ENCODE data around the gene DRC7.
"Not testable (repeated sequence)": the region's sequence is repeated elsewhere in the genome, so short reads cannot be mapped to it uniquely, and the experiment has no call there.

DRC7 gene

GRCh38 chr16:57728336-57729181 lies 34.0 kb downstream of the DRC7 start:
- FAIRE-seq (no peak), DNase-seq (ENCODE audit: extremely low spot score, insufficient read length, low read depth) (no peak)

- FAIRE-seq (no peak), DNase-seq (ENCODE audit: extremely low spot score, insufficient read length, low read depth) (no peak)
Observed at GRCh38 chr16:57729182-57729484, 34.5 kb downstream of the DRC7 start.

GRCh38 chr16:57729852-57730251 lies 35.2 kb downstream of the DRC7 start:
- DNase-seq (ENCODE audit: extremely low spot score, insufficient read length, low read depth); FAIRE-seq: not testable (repeated sequence)

- DNase-seq (ENCODE audit: extremely low spot score, insufficient read length, low read depth) = no peak
- FAIRE-seq = no peak
Observed at GRCh38 chr16:57730771-57731730, 36.4 kb downstream of the DRC7 start.

- DNase-seq (ENCODE audit: extremely low spot score, insufficient read length, low read depth) (no peak), FAIRE-seq (no peak)
Observed at GRCh38 chr16:57732037-57732436, 37.4 kb downstream of the DRC7 start.

- FAIRE-seq (no peak), DNase-seq (ENCODE audit: extremely low spot score, insufficient read length, low read depth) (no peak)
Observed at GRCh38 chr16:57732714-57733113, 38.1 kb downstream of the DRC7 start.

- DNase-seq (ENCODE audit: extremely low spot score, insufficient read length, low read depth) (no peak), FAIRE-seq (no peak)
Observed at GRCh38 chr16:57734308-57734924, 39.8 kb downstream of the DRC7 start.

GRCh38 chr16:57734925-57735754 lies 40.5 kb downstream of the DRC7 start:
- peak; percentile 99 for FAIRE-seq
- peak; percentile 95 for DNase-seq (ENCODE audit: extremely low spot score, insufficient read length, low read depth)

GRCh38 chr16:57735755-57736418 lies 41.3 kb downstream of the DRC7 start, which contains the start of gene KATNB1:
Gene KATNB1 (plus strand): TSS chr16:57735770. CDS start chr16:57737244, 1,474 bp downstream.
- DNase-seq (ENCODE audit: extremely low spot score, insufficient read length, low read depth) (no peak), FAIRE-seq (no peak)

GRCh38 chr16:57736419-57737351 lies 42.1 kb downstream of the DRC7 start:
- FAIRE-seq (peak; percentile 29), DNase-seq (ENCODE audit: extremely low spot score, insufficient read length, low read depth) (no peak)

- DNase-seq (ENCODE audit: extremely low spot score, insufficient read length, low read depth) (no peak), FAIRE-seq (no peak)
Observed at GRCh38 chr16:57738844-57739243, 44.2 kb downstream of the DRC7 start.

- FAIRE-seq = no peak
Observed at GRCh38 chr16:57739756-57740422, 45.3 kb downstream of the DRC7 start.

GRCh38 chr16:57740423-57741071 lies 45.9 kb downstream of the DRC7 start:
- no peak for DNase-seq (ENCODE audit: extremely low spot score, insufficient read length, low read depth)
- no peak for FAIRE-seq

More at GRCh38 chr16:57739756-57740422, 45.3 kb downstream of the DRC7 start:
- no peak for DNase-seq (ENCODE audit: extremely low spot score, insufficient read length, low read depth)

GRCh38 chr16:57741660-57742191 lies 47.1 kb downstream of the DRC7 start:
- no peak for FAIRE-seq
- DNase-seq (ENCODE audit: extremely low spot score, insufficient read length, low read depth) = no peak

GRCh38 chr16:57742543-57742942 lies 47.9 kb downstream of the DRC7 start:
- no peak for FAIRE-seq
- DNase-seq (ENCODE audit: extremely low spot score, insufficient read length, low read depth) = no peak

- DNase-seq (ENCODE audit: extremely low spot score, insufficient read length, low read depth) (no peak), FAIRE-seq (no peak)
Observed at GRCh38 chr16:57743458-57743857, 48.9 kb downstream of the DRC7 start.
